Endothelial cell (in vitro differentiated cells): ENCODE data around the gene RPRD1B. TPM values are rescaled to one million over a fixed set of nuclear protein-coding genes. Genes with fewer than 3 reads are reported as not detected.

ENCODE experiments used
- DNase-seq: peaks from one replicate; pipeline ENCODE4 v3.0.0; 2021; ENCODE audit warnings: low spot score
- H3K27ac Mint-ChIP-seq: one replicate; pipeline ENCODE4 v1.8.0; 2021; ENCODE audit warnings: mixed read lengths, inconsistent platforms; ENCODE audit not compliant: unreplicated experiment
- H3K27me3 Mint-ChIP-seq: one replicate; pipeline ENCODE4 v1.8.0; 2021; ENCODE audit warnings: mild to moderate bottlenecking, moderate library complexity, mixed read lengths, inconsistent platforms; ENCODE audit not compliant: unreplicated experiment
- H3K36me3 Mint-ChIP-seq: one replicate; pipeline ENCODE4 v1.8.0; 2021; ENCODE audit warnings: mild to moderate bottlenecking, low read depth, mixed read lengths, inconsistent platforms; ENCODE audit not compliant: unreplicated experiment
- H3K4me1 Mint-ChIP-seq: one replicate; pipeline ENCODE4 v1.8.0; 2021; ENCODE audit warnings: mild to moderate bottlenecking, mixed read lengths, inconsistent platforms; ENCODE audit not compliant: unreplicated experiment
- H3K4me3 Mint-ChIP-seq: one replicate; pipeline ENCODE4 v1.8.0; 2021; ENCODE audit warnings: mild to moderate bottlenecking, mixed read lengths, inconsistent platforms; ENCODE audit not compliant: unreplicated experiment
- H3K9me3 Mint-ChIP-seq: one replicate; pipeline ENCODE4 v1.8.0; 2021; ENCODE audit warnings: mixed read lengths, inconsistent platforms; ENCODE audit not compliant: unreplicated experiment
- CTCF ChIP-seq: fragments of 200-600 bp; sonication (generic); IDR thresholded peaks from one replicate; pipeline ENCODE4 v1.5.0; 2021; ENCODE audit warnings: antibody characterized with exemption; ENCODE audit not compliant: unreplicated experiment
- total RNA-seq: library from RNA; stranded (reverse); fragmentation: NEBNext Ultra II Directional; extraction: Animal tissue kit (Norgen Biotek cat#: 25700); gene quantifications from one replicate; pipeline ENCODE4 v1.2.1, GENCODE V29; 2021; ENCODE audit not compliant: unreplicated experiment

Gene RPRD1B
- total RNA-seq, 1 donor from 2014 or later = 24.1 TPM

GRCh38 chr20:38141204-38141888 is 107.8 kb downstream of the RPRD1B start:
- no peak overlapping the region for H3K4me3 Mint-ChIP-seq
- no peak overlapping the region for H3K27ac Mint-ChIP-seq
- peaks cover 65% of the 10 kb centered on the region for H3K36me3 Mint-ChIP-seq
- peaks cover 7% of the 10 kb centered on the region for H3K27me3 Mint-ChIP-seq
- no peak for DNase-seq
- no peaks in the 10 kb centered on the region for H3K9me3 Mint-ChIP-seq
- H3K4me1 Mint-ChIP-seq = peaks cover 27% of the 10 kb centered on the region
- no peak for TF ChIP-seq CTCF

Other genes with a start within 250 kb of the RPRD1B start
- gene VSTM2L, start 130.6 kb upstream of the RPRD1B start, total RNA-seq = 1.6 TPM
- 31.9 TPM for gene TTI1, start 290 bp upstream of the RPRD1B start, total RNA-seq
- 216 TPM for gene TGM2, start 131.5 kb downstream of the RPRD1B start, total RNA-seq
- gene KIAA1755, start 227.0 kb downstream of the RPRD1B start, total RNA-seq = not detected